WTC11 (cell line): ENCODE data around the gene C17orf113. TPM values are rescaled to one million over a fixed set of nuclear protein-coding genes. Genes with fewer than 3 reads are reported as not detected.
A peak's percentile ranks its signal among the peaks of the same experiment; 100 is the strongest.

ENCODE experiments used
- ATAC-seq: fragments of 200-7000 bp; cut with Tn5 transposase; 2 replicates; pipeline ENCODE4 v1.10.0; 2021; ENCODE audit warnings: mild to moderate bottlenecking, moderate library complexity
- CTCF ChIA-PET: fragments of 300-600 bp; sonication (Branson Sonifier 250); formaldehyde crosslinking; loops from one replicate; lab custom pipeline; 2021; ENCODE audit warnings: antibody characterized with exemption; lab: Charles Lee
- POLR2A ChIA-PET: fragments of 350-600 bp; sonication (Branson Sonifier 250); formaldehyde crosslinking; loops from one replicate; lab custom pipeline; 2021; ENCODE audit warnings: antibody characterized with exemption; lab: Charles Lee
- DNase-seq: peaks from one replicate; pipeline ENCODE4 v3.0.0; 2021; ENCODE audit warnings: low spot score
- H3K27ac Mint-ChIP-seq: 2 replicates; pipeline ENCODE4 v1.8.0; 2021; ENCODE audit warnings: mixed read lengths
- H3K27me3 Mint-ChIP-seq: 2 replicates; pipeline ENCODE4 v1.8.0; 2021; ENCODE audit warnings: low read depth, mild to moderate bottlenecking, moderate library complexity, mixed read lengths
- H3K36me3 Mint-ChIP-seq: 2 replicates; pipeline ENCODE4 v1.8.0; 2021; ENCODE audit warnings: mixed read lengths
- H3K4me1 Mint-ChIP-seq: 2 replicates; pipeline ENCODE4 v1.8.0; 2022; ENCODE audit warnings: mixed read lengths
- H3K4me3 Mint-ChIP-seq: 2 replicates; pipeline ENCODE4 v1.8.0; 2021; ENCODE audit warnings: mild to moderate bottlenecking, moderate library complexity, mixed read lengths
- H3K9me3 Mint-ChIP-seq: 2 replicates; pipeline ENCODE4 v1.8.0; 2021; ENCODE audit warnings: mixed read lengths
- ATF1 ChIP-seq: sonication (generic); formaldehyde crosslinking; IDR thresholded peaks from 2 replicates; pipeline ENCODE4 v1.8.1; 2023; ENCODE audit warnings: mild to moderate bottlenecking, moderate library complexity, missing genetic modification reagents
- ATF2 ChIP-seq: sonication (generic); formaldehyde crosslinking; IDR thresholded peaks from 2 replicates; pipeline ENCODE4 v1.8.1; 2022; ENCODE audit warnings: low read depth, missing genetic modification reagents, borderline replicate concordance
- CREM ChIP-seq: sonication (generic); formaldehyde crosslinking; IDR thresholded peaks from 2 replicates; pipeline ENCODE4 v1.8.1; 2022; ENCODE audit warnings: mild to moderate bottlenecking, missing genetic modification reagents, moderate library complexity
- FOXK1 ChIP-seq: sonication (generic); formaldehyde crosslinking; IDR thresholded peaks from 2 replicates; pipeline ENCODE4 v1.8.0; 2022; ENCODE audit warnings: mild to moderate bottlenecking, moderate library complexity, missing genetic modification reagents
- FOXP1 ChIP-seq: sonication (generic); formaldehyde crosslinking; IDR thresholded peaks from 2 replicates; pipeline ENCODE4 v1.8.0; 2022; ENCODE audit warnings: missing genetic modification reagents, mild to moderate bottlenecking, moderate library complexity, borderline replicate concordance
- GABPB1 ChIP-seq: sonication (generic); formaldehyde crosslinking; IDR thresholded peaks from 2 replicates; pipeline ENCODE4 v1.8.1; 2023; ENCODE audit warnings: mild to moderate bottlenecking, missing genetic modification reagents
- GRHL2 ChIP-seq: fragments of 250-450 bp; sonication (Bioruptor Pico); IDR thresholded peaks from 2 replicates; pipeline ENCODE4 v1.8.0; 2022; ENCODE audit warnings: mild to moderate bottlenecking, moderate library complexity; ENCODE audit not compliant: insufficient replicate concordance, severe bottlenecking
- GTF2I ChIP-seq: fragments of 250-450 bp; sonication (Bioruptor Pico); conservative IDR thresholded peaks from 2 replicates; pipeline ENCODE4 v1.4.0; 2021; ENCODE audit warnings: mild to moderate bottlenecking
- IRF2 ChIP-seq: sonication (generic); formaldehyde crosslinking; IDR thresholded peaks from 2 replicates; pipeline ENCODE4 v1.8.0; 2022; ENCODE audit warnings: low read depth, missing genetic modification reagents, borderline replicate concordance
- MLX ChIP-seq: sonication (generic); formaldehyde crosslinking; IDR thresholded peaks from 2 replicates; pipeline ENCODE4 v1.8.1; 2023; ENCODE audit warnings: mild to moderate bottlenecking, missing genetic modification reagents, moderate library complexity
- NFATC4 ChIP-seq: fragments of 250-450 bp; sonication (Bioruptor Pico); IDR thresholded peaks from 2 replicates; pipeline ENCODE4 v1.9.0; 2021; ENCODE audit warnings: mild to moderate bottlenecking
- SMAD3 ChIP-seq: sonication (generic); formaldehyde crosslinking; IDR thresholded peaks from 2 replicates; pipeline ENCODE4 v1.8.0; 2022; ENCODE audit warnings: missing genetic modification reagents, mild to moderate bottlenecking, borderline replicate concordance
- SP1 ChIP-seq: sonication (generic); formaldehyde crosslinking; conservative IDR thresholded peaks from 2 replicates; pipeline ENCODE4 v1.8.1; 2022; ENCODE audit warnings: missing genetic modification reagents
- ZBTB21 ChIP-seq: sonication (generic); formaldehyde crosslinking; IDR thresholded peaks from 2 replicates; pipeline ENCODE4 v1.8.1; 2023; ENCODE audit warnings: mild to moderate bottlenecking, missing genetic modification reagents, borderline replicate concordance
- ZNF396 ChIP-seq: fragments of 250-450 bp; sonication (Bioruptor Pico); IDR thresholded peaks from 2 replicates; pipeline ENCODE4 v1.8.0; 2021; ENCODE audit warnings: mild to moderate bottlenecking, moderate library complexity, borderline replicate concordance
- total RNA-seq: library from RNA; stranded (reverse); gene quantifications from 3 replicates; pipeline ENCODE4 v1.2.3, GENCODE V29; 2021
- TF ChIP-seq, protein P1 (sequence below): sonication (generic); formaldehyde crosslinking; IDR thresholded peaks from 2 replicates; pipeline ENCODE4 v1.8.0; 2023; ENCODE audit warnings: missing genetic modification reagents, mild to moderate bottlenecking, borderline replicate concordance
- TF ChIP-seq, protein P2 (sequence below): sonication (generic); formaldehyde crosslinking; IDR thresholded peaks from 2 replicates; pipeline ENCODE4 v1.8.1; 2023; ENCODE audit warnings: mild to moderate bottlenecking, missing genetic modification reagents
- TF ChIP-seq, protein P3 (sequence below): sonication (generic); formaldehyde crosslinking; IDR thresholded peaks from 2 replicates; pipeline ENCODE4 v1.8.0; 2023; ENCODE audit warnings: missing genetic modification reagents
- TF ChIP-seq, protein P4 (sequence below): sonication (generic); formaldehyde crosslinking; IDR thresholded peaks from 2 replicates; pipeline ENCODE4 v1.8.0; 2022; ENCODE audit warnings: mild to moderate bottlenecking, missing genetic modification reagents
- TF ChIP-seq, protein P5 (sequence below): fragments of 250-450 bp; sonication (Bioruptor Pico); IDR thresholded peaks from 2 replicates; pipeline ENCODE4 v1.8.0; 2021; ENCODE audit warnings: mild to moderate bottlenecking
- TF ChIP-seq, protein P6 (sequence below): sonication (generic); formaldehyde crosslinking; IDR thresholded peaks from 2 replicates; pipeline ENCODE4 v1.8.1; 2022; ENCODE audit warnings: mild to moderate bottlenecking, missing genetic modification reagents, moderate library complexity, borderline replicate concordance

C17orf113 gene
- total RNA-seq, 1 experiment from 2014 or later, result 1.9 TPM

DNA sequence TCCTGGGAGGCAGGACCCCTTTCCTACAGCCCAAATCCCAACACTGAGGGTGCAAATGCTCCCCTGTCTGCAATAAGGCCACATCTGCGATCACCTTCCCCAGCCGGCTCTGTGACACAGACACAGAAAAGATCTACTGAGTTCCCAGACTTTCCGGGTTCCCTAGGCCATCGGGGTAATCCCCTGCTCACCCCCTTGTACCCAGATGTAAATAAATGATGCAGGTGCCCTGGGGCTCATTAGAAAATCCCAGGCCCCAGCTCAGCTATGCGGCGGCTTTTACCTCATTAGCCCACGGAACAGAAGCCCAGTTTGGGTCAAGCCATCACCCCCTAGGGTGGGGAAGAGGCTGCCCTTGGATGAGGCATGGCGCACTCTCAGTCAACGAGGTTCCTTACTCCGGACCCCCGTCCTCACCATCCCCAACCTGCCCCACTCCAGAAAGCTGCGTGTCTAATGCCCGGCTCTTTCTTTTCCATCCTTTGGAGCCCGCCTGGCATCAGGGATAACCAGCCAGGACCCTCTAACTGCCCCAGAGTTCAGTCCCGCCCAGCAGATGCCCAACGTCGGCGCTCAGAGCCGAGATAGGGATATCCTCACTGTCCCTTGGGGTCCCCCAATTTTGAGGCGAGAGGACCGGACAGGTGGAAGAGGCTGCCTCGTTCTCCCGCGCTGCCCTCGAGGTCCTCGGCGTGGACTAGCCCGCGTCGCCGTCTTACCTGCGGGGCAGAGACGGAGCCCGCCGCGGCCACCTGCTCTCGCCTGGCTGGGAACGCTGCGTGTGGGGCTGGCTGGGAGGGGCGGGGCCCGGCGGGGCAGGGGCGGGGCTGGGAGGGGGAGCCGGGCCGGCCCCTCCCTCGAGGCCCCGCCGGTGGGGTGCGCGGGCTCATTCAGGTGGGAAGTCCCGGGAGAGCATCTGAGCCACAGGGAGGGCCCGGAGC, 47.6 kb upstream of the C17orf113 start, which contains the start of gene ZNF385C (continued):
- TF ChIP-seq, protein P1, sequence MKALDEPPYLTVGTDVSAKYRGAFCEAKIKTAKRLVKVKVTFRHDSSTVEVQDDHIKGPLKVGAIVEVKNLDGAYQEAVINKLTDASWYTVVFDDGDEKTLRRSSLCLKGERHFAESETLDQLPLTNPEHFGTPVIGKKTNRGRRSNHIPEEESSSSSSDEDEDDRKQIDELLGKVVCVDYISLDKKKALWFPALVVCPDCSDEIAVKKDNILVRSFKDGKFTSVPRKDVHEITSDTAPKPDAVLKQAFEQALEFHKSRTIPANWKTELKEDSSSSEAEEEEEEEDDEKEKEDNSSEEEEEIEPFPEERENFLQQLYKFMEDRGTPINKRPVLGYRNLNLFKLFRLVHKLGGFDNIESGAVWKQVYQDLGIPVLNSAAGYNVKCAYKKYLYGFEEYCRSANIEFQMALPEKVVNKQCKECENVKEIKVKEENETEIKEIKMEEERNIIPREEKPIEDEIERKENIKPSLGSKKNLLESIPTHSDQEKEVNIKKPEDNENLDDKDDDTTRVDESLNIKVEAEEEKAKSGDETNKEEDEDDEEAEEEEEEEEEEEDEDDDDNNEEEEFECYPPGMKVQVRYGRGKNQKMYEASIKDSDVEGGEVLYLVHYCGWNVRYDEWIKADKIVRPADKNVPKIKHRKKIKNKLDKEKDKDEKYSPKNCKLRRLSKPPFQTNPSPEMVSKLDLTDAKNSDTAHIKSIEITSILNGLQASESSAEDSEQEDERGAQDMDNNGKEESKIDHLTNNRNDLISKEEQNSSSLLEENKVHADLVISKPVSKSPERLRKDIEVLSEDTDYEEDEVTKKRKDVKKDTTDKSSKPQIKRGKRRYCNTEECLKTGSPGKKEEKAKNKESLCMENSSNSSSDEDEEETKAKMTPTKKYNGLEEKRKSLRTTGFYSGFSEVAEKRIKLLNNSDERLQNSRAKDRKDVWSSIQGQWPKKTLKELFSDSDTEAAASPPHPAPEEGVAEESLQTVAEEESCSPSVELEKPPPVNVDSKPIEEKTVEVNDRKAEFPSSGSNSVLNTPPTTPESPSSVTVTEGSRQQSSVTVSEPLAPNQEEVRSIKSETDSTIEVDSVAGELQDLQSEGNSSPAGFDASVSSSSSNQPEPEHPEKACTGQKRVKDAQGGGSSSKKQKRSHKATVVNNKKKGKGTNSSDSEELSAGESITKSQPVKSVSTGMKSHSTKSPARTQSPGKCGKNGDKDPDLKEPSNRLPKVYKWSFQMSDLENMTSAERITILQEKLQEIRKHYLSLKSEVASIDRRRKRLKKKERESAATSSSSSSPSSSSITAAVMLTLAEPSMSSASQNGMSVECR, result 0 out of 2 replicates have a peak, but pooled peaks have one; percentile 26
- TF ChIP-seq GRHL2 (CRISPR knock-in tag) (no peak), FOXP1 (peak; percentile 88), FOXK1 (CRISPR knock-in tag) (peak; percentile 66), IRF2 (CRISPR knock-in tag) (no peak), CREM (CRISPR knock-in tag) (no peak), SMAD3 (CRISPR knock-in tag) (0 out of 2 replicates have a peak, but pooled peaks have one; percentile 41)
- TF ChIP-seq, protein P2, sequence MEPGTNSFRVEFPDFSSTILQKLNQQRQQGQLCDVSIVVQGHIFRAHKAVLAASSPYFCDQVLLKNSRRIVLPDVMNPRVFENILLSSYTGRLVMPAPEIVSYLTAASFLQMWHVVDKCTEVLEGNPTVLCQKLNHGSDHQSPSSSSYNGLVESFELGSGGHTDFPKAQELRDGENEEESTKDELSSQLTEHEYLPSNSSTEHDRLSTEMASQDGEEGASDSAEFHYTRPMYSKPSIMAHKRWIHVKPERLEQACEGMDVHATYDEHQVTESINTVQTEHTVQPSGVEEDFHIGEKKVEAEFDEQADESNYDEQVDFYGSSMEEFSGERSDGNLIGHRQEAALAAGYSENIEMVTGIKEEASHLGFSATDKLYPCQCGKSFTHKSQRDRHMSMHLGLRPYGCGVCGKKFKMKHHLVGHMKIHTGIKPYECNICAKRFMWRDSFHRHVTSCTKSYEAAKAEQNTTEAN (CRISPR knock-in tag), result no peak
- TF ChIP-seq, protein P3, sequence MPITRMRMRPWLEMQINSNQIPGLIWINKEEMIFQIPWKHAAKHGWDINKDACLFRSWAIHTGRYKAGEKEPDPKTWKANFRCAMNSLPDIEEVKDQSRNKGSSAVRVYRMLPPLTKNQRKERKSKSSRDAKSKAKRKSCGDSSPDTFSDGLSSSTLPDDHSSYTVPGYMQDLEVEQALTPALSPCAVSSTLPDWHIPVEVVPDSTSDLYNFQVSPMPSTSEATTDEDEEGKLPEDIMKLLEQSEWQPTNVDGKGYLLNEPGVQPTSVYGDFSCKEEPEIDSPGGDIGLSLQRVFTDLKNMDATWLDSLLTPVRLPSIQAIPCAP, result no peak
- TF ChIP-seq, protein P4, sequence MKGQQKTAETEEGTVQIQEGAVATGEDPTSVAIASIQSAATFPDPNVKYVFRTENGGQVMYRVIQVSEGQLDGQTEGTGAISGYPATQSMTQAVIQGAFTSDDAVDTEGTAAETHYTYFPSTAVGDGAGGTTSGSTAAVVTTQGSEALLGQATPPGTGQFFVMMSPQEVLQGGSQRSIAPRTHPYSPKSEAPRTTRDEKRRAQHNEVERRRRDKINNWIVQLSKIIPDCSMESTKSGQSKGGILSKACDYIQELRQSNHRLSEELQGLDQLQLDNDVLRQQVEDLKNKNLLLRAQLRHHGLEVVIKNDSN (CRISPR knock-in tag), result no peak

GRCh38 chr17:42096360-42097111, 46.1 kb upstream of the C17orf113 start:
- H3K4me1 Mint-ChIP-seq, result peaks cover 23% of the 10 kb centered on the region
- no peak for DNase-seq
- H3K27ac Mint-ChIP-seq, result no peak overlapping the region; the same call in 1 of the 2 replicates
- ATAC-seq, result no peak
- H3K9me3 Mint-ChIP-seq, result no peaks in the 10 kb centered on the region
- no peaks in the 10 kb centered on the region for H3K36me3 Mint-ChIP-seq
- POLR2A ChIA-PET, result interaction anchor here (0.5 kb wide), 1 partner anchor 32 kb away, joined by 3 read pairs; no protein-coding TSS in a partner anchor
- H3K27me3 Mint-ChIP-seq, result peaks cover 33% of the 10 kb centered on the region
- CTCF ChIA-PET, result interaction anchor here (1.0 to 3.7 kb wide), 8 partner anchors 16 to 137 kb away, joined by 3 to 20 read pairs (median 5); partner anchors contain the start of genes DHX58, DNAJC7 and NKIRAS2
- H3K4me3 Mint-ChIP-seq, result no peak overlapping the region
- TF ChIP-seq FOXP1, result no peak
- TF ChIP-seq, protein P5, sequence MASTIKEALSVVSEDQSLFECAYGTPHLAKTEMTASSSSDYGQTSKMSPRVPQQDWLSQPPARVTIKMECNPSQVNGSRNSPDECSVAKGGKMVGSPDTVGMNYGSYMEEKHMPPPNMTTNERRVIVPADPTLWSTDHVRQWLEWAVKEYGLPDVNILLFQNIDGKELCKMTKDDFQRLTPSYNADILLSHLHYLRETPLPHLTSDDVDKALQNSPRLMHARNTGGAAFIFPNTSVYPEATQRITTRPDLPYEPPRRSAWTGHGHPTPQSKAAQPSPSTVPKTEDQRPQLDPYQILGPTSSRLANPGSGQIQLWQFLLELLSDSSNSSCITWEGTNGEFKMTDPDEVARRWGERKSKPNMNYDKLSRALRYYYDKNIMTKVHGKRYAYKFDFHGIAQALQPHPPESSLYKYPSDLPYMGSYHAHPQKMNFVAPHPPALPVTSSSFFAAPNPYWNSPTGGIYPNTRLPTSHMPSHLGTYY (CRISPR knock-in tag), result no peak
- TF ChIP-seq, protein P6, sequence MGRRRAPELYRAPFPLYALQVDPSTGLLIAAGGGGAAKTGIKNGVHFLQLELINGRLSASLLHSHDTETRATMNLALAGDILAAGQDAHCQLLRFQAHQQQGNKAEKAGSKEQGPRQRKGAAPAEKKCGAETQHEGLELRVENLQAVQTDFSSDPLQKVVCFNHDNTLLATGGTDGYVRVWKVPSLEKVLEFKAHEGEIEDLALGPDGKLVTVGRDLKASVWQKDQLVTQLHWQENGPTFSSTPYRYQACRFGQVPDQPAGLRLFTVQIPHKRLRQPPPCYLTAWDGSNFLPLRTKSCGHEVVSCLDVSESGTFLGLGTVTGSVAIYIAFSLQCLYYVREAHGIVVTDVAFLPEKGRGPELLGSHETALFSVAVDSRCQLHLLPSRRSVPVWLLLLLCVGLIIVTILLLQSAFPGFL (CRISPR knock-in tag), result no peak
- no peak for TF ChIP-seq ZBTB21 (CRISPR knock-in tag)
- TF ChIP-seq GABPB1, result no peak
- TF ChIP-seq GTF2I (CRISPR knock-in tag), result no peak
- TF ChIP-seq ATF1 (CRISPR knock-in tag), result no peak
- TF ChIP-seq MLX (CRISPR knock-in tag), result no peak
- no peak for TF ChIP-seq ZNF396
- no peak for TF ChIP-seq SP1 (CRISPR knock-in tag)
- no peak for TF ChIP-seq NFATC4
- no peak for TF ChIP-seq ATF2 (CRISPR knock-in tag)
